Stimulated activated CD4-positive, alpha-beta T cell treated with anti-CD3 and anti-CD28 coated beads, Interleukin-4, amount 100 ng/mL, for 24 hours (primary cell): ENCODE data around the gene CHAF1B.
A peak's percentile ranks its signal among the peaks of the same experiment; 100 is the strongest.

Experiments
- DNase-seq: peaks from one replicate; pipeline ENCODE4 v3.0.0-alpha.2; 2020

The CHAF1B gene

DNA sequence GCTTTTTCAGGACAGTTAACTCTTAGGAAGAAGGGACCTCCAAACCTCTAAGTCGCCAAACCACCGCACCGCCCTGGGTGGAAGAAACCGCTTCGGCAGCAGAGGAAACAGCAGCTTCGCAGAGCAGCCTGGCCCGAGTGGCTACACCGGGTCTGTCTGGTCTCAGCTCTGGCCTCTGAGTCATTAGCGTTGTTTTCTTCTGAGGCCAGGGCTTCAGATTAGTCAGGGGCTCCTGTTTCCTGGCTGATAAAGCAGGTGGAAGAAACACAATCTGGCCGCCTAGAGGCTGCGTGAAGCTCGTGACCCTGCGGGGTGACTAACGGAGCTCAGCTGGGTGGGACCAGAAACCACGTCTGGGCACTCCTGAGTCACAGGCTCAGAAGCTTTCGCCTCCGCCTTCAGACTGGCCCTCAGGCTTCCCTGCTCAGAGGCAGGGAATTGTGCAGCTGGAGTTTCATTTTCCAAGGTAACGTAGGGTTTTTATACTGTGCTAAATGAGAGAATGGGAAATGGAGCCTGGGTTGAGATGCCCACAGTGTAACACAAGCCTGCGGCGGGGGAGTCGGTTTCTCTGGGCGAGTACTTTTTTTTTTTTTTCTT lies 44.9 kb downstream of the CHAF1B start:
- peak; percentile 76 for DNase-seq

GRCh38 chr21:36430841-36431240 lies 45.6 kb downstream of the CHAF1B start:
- DNase-seq, result no peak

DNA sequence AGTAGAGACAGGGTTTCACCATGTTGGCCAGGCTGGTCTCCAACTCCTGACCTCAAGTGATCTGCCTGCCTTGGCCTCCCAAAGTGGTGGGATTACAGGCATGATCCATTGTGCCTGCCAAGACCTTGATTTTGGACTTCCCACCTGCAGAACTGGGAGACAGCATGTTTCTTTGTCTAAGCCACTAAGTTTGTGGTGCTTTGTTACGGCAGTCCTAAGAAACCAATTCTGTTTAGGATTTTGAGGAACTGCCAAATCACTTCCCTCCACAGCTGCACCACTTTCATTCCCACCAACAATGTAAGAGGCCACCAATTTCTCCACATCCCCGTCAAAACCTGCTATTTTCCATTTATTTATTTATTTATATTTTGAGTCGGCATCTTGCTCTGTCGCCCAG lies 46.1 kb downstream of the CHAF1B start:
- no peak for DNase-seq

- no peak for DNase-seq
Measured at GRCh38 chr21:36433059-36433709, 48.0 kb downstream of the CHAF1B start.

- DNase-seq, result no peak
Measured at GRCh38 chr21:36434144-36434543, 49.0 kb downstream of the CHAF1B start.

DNA sequence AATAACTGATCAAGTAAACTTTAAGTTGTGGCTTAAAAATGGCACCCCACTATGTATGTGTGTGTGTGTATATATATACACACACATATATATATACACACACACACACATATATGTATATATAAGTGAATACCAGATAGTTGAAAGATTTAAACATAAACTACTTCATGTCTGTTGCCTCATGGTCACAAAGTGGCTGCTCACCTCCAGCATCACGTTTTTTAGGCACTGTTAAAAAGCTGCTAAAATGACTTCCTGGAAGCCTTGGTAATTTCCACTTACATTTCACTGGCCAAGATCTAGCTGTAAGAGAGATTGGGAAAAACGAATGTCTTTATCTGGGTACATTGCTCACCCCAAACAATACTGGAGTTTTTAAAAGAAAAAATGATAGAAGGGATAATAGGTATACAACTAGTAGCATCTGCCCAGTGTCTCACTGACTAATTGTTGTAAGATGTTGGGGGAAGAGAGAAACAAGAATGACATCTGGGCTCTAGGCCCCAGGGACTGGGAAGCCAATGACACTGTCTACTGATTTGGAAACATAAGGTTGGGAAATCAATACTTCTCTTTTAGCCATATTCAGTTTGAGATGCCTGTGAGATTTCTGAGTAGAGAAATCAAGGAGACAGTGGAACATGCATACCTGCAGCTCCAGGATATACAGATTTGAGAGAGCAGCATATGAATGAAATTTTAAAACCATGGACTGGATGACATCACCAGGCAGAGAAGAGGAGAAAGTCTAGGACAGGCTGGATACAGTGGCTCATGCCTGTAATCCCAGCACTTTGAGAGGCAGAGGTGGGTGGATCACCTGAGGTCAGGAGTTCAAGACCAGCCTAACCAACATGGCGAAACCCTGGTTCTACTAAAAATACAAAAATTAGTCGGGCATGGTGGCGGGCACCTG lies 51.9 kb downstream of the CHAF1B start:
- no peak for DNase-seq

- DNase-seq, result no peak
Measured at GRCh38 chr21:36437745-36438128, 52.5 kb downstream of the CHAF1B start.

GRCh38 chr21:36441715-36442114 lies 56.5 kb downstream of the CHAF1B start:
- no peak for DNase-seq

DNA sequence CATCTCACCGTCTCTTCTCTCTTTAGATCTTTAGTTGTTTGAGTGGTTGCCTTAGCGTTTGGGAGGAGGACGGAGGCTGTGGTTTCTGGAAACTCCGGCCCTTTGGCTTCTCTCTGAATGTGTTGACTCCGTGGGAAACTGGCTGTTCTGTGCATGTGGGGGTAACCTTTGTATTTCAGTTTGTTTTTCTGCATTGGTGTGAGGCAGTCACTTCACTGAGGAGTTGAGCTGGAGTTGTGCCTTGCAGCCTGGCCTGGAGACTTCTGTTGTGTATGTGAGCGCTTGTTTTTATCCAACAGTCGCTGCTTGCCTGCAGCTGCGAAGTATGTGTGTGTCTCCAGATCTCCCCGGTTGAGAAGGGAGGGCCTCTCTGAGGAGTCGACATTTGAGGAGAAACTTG lies 61.1 kb downstream of the CHAF1B start:
- DNase-seq, result no peak

DNA sequence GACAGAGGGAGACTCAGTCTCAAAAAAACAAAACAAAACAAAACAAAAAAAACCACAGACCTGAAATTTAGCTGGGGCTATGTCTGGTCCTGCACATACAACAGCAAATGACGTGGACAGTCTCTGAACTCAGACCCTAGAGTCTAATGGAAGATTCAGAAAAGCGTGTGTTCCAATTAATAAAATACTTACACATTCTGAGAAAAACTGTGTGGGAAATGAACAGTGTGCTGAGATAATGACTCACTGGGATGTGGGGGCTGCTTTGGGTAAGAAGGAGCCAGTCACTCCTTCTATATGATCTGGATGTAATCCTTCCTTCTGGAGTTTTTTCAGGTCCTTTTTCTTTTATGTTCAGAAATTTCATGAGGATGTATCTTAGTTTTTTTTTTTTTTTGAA lies 65.3 kb downstream of the CHAF1B start:
- DNase-seq, result no peak

- no peak for DNase-seq
Measured at GRCh38 chr21:36451506-36451905, 66.3 kb downstream of the CHAF1B start.

GRCh38 chr21:36452281-36452825 lies 67.2 kb downstream of the CHAF1B start:
- DNase-seq, result no peak

DNA sequence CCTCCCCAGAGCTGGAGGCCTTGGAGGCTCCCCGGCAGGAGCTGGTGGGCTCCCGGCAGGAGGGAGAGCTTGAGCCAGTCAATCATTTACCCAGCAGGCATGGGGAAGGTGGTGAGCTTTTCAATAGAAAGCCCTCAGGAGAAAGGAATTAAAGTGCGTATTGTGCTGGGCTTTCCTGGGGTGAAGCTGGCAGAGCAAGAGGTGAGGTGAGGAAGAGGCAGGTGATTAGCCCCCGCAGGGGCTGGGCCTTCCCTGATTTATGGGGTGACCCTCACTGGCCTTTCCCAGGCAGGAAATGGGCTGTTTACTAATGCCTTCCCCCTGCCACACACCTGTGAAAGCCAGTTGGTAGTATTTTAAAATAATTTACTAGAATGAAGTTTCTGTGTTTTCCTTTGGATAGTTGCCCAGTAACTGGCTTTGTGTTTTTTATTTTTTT lies 68.9 kb downstream of the CHAF1B start:
- no peak for DNase-seq

DNA sequence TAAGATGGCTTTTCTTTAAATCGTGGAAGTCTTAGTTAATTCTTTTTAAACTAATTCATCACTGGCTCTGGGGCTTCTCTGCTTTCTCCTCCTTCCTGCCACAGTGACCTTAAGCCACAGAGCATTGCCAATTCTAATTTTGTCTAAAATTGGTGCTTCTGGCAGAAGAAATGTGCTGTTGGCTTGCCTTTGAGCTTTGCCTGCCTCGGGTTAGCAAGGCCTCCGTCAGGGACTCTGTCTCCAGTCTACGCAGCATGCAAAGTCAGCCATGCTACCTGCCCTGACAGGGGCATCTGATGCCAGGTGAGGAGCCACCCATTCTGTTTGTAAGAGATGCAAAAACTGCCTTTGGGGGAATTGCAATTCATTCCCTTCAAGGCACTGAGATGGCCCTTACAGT lies 69.5 kb downstream of the CHAF1B start:
- no peak for DNase-seq

- DNase-seq, result no peak
Measured at GRCh38 chr21:36456729-36457414, 71.7 kb downstream of the CHAF1B start.

- no peak for DNase-seq
Measured at GRCh38 chr21:36459098-36459497, 73.9 kb downstream of the CHAF1B start.

DNA sequence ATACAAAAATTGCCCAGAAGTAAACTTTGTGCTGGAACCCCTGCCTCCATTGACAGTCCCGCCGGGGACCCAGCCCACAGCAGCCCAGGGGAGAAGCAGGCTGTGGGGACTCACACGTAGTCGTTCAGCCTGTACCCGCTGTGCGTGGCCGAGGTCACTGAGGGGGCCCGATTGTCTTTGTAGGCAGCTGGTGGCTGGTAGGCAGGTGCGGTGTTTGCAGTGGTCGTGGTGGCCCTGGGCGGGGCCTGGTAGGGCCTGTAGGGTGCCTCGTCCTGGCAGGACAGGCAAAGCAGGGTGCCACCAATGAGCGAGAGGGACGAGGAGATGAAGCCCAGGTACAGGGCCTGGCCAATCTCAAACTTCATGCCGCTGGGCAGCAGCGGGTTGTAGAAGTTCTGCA lies 75.7 kb downstream of the CHAF1B start:
- no peak for DNase-seq

GRCh38 chr21:36461277-36461917 lies 76.2 kb downstream of the CHAF1B start:
- no peak for DNase-seq

DNA sequence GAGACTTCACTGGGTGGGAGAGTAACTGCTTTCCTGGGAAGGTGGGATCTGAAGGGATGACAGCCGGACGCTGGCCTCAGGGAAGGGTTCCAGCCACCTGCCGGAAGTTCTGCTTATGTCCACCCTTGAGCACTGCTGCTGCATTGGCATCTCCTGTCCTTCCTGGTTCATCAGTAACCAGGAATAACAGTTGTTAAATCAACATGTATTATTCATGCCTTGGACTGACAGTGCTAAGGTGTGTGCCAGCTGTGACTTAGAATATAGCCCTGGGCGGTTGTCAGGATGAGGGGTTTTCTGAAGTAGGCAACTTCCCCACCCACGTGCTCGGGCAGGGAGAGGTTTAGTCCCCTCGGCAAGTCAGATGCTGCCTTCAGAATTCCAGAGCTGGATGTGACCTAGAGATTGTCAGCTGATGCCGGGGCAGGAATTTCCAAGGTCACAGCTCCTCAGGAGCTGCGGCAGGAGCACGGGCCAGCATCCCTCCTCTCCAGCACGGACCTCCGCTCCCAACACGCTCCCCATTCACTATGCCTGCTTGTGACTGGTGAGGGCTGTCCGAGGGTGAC lies 76.8 kb downstream of the CHAF1B start:
- no peak for DNase-seq

- no peak for DNase-seq
Measured at GRCh38 chr21:36463204-36463603, 78.0 kb downstream of the CHAF1B start.

DNA sequence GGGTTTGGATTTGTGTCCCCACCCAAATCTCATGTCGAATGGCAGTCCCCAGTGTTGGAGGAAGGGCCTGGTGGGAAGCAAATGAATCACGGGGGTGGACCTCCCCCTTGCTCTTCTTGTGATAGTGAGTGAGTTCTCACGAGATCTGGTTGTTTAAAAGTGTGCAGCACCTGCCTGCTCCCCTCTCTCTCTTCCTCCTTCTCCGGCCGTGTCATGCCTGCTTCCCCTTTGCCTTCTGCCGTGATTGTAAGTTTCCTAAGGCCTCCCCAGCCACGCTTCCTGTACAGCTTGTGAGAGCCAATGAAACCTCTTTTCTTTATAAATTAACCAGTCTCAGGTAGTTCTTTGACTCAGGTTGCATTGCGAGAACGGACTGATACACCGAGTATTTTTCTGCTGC lies 78.8 kb downstream of the CHAF1B start:
- DNase-seq, result no peak

- no peak for DNase-seq
Measured at GRCh38 chr21:36464590-36464989, 79.4 kb downstream of the CHAF1B start.
